A673 (cell line): ENCODE data around the gene CAMK2A.

Experiments
- CTCF ChIP-seq: fragments of 300-800, 200-600 bp; sonication (generic); conservative IDR thresholded peaks from 2 replicates; pipeline ENCODE4 v1.5.1; 2017; ENCODE audit warnings: low read depth, mild to moderate bottlenecking, antibody characterized with exemption, low read length, moderate library complexity, mixed read lengths
- EZH2 ChIP-seq: fragments of 200-600 bp; sonication (generic); IDR thresholded peaks from 2 replicates; pipeline ENCODE4 v1.6.1; 2017; ENCODE audit warnings: borderline replicate concordance, low read depth, mild to moderate bottlenecking, mixed read lengths, antibody characterized with exemption, low read length; ENCODE audit not compliant: poor library complexity, severe bottlenecking

- TF ChIP-seq CTCF (no peak), EZH2 (no peak)
These were observed 29.9 kb upstream of the CAMK2A start for GRCh38 chr5:150319484-150319790.
